ENCODE results near the gene DISP2. TPM values are rescaled to one million over a fixed set of nuclear protein-coding genes. Genes with fewer than 3 reads are reported as not detected.

Gene DISP2
- total and polyA plus RNA-seq, 2 of the 8 experiments (the other 6 are each of a cell fraction or from before 2014, with no cell fraction given) = 0.45 to 1.2 TPM

- Histone ChIP-seq H3K18ac (ENCODE audit: extremely low read depth, low read length) (peak within 1 kb of the TSS; percentile 42), H3K27ac (ENCODE audit: low read depth, low read length) (peak within 1 kb of the TSS; percentile 21; the same call in 1 of the 2 replicates), H3K4me3 (ENCODE audit: extremely low read depth in 1 of 4, insufficient read depth in 2 of 4, low read depth in 3 of 4, low read length in 4 of 4) (peak within 1 kb of the TSS; percentile 74 to 95 (median 92)), H2AK5ac (ENCODE audit: low read depth, low read length) (no peak within 1 kb of the TSS), H3K79me2 (ENCODE audit: control insufficient read depth in 1 of 2, insufficient read depth in 2 of 2, low read length in 2 of 2) (peaks cover 0 to 24% of the 10 kb centered on the region in 2 experiments; a peak in 3 of 4 replicates), H4K91ac (replicated peaks; ENCODE audit: insufficient read length, low read length) (peak within 1 kb of the TSS; percentile 44), H3K79me1 (ENCODE audit: low read depth, low read length) (peaks cover 10% of the 10 kb centered on the region), H2AFZ (ENCODE audit: low read length) (peak within 1 kb of the TSS; percentile 98), H2BK12ac (ENCODE audit: low read depth, low read length) (peak within 1 kb of the TSS; percentile 71; the same call in 1 of the 2 replicates), H2BK120ac (replicated peaks; ENCODE audit: low read depth, low read length) (no peak within 1 kb of the TSS), H3K4me1 (replicated peaks in 1 of 4; ENCODE audit: control insufficient read depth in 3 of 4, insufficient read depth in 4 of 4, low read length in 3 of 4) (peaks cover 2 to 8% (median 4%) of the 10 kb centered on the region in 4 experiments; a peak in 4 of 7 replicates), H3K9me3 (ENCODE audit: insufficient read depth in 2 of 2, low read depth in 1 of 2, low read length in 1 of 2) (peaks cover 0 to 4% of the 10 kb centered on the region in 2 experiments; a peak in 1 of 4 replicates), H3K4ac (replicated peaks; ENCODE audit: insufficient read length, low read depth, low read length) (peak within 1 kb of the TSS; percentile 3), H3K23me2 (ENCODE audit: low read depth, low read length) (peaks cover 6% of the 10 kb centered on the region; the same call in 1 of the 2 replicates), H4K5ac (ENCODE audit: insufficient read length, low read depth, low read length) (peak within 1 kb of the TSS; percentile 49), H3K9ac (replicated peaks in 1 of 4; ENCODE audit: extremely low read depth in 1 of 4, low read depth in 3 of 4, low read length in 3 of 4) (peak within 1 kb of the TSS; percentile 64 to 72 (median 69)), H3K14ac (ENCODE audit: insufficient read length) (no peak within 1 kb of the TSS), H3K23ac (ENCODE audit: insufficient read length) (no peak within 1 kb of the TSS), H3K27me3 (replicated peaks in 1 of 4; ENCODE audit: control insufficient read depth in 3 of 4, extremely low read depth in 1 of 4, insufficient read depth in 3 of 4, low read length in 3 of 4) (no peaks in the 10 kb centered on the region), H2BK15ac (ENCODE audit: low read length) (peak within 1 kb of the TSS; percentile 61; the same call in 1 of the 2 replicates), H2BK5ac (ENCODE audit: low read depth, low read length) (peak within 1 kb of the TSS; percentile 12; the same call in 1 of the 2 replicates), H4K20me1 (replicated peaks in 1 of 2; ENCODE audit: control insufficient read depth in 1 of 2, insufficient read depth in 2 of 2, low read length in 2 of 2) (peaks cover 0 to 2% of the 10 kb centered on the region in 2 experiments), H3K36me3 (ENCODE audit: control insufficient read depth in 2 of 4, insufficient read depth in 4 of 4, low read length in 3 of 4) (peaks cover 14 to 29% (median 16%) of the 10 kb centered on the region in 4 experiments), H3K4me2 (ENCODE audit: insufficient read depth in 1 of 2, low read depth in 2 of 2, low read length in 2 of 2) (peak within 1 kb of the TSS; percentile 91), H4K8ac (ENCODE audit: extremely low read depth, insufficient read depth, low read length) (peak within 1 kb of the TSS; percentile 92), H3K56ac (replicated peaks; ENCODE audit: insufficient read length, low read depth, low read length) (peak within 1 kb of the TSS; percentile 26), H2BK20ac (ENCODE audit: low read length) (peak within 1 kb of the TSS; percentile 10; the same call in 1 of the 2 replicates)
- FAIRE-seq (peak; percentile 92), DNase-seq (ENCODE audit: low read depth in 1 of 2, low spot score in 2 of 2) (peak; percentile 93 to 97)
- CTCF ChIA-PET (ENCODE audit: partially characterized antibody) = interaction anchor here (0.8 to 5.1 kb wide), 12 partner anchors 9 to 104 kb away, joined by 3 to 49 read pairs (median 4); partner anchors contain the start of genes DISP2 and IVD
- WGBS, 2 experiments (ENCODE audit: extremely low coverage in 1 of 2, insufficient coverage in 1 of 2, insufficient read length in 1 of 2, insufficient replicate concordance in 2 of 2, low coverage in 1 of 2, low lambda C conversion rate in 2 of 2, missing lambda C conversion rate in 1 of 2) = 2% methylated on average over 57 of the region's 57 CpGs; no CpG with 5 or more reads in 1 of the 2 experiments
- POLR2A ChIA-PET (ENCODE audit: partially characterized antibody) = interaction anchor here (0.6 to 4.0 kb wide), 29 partner anchors 9 to 153 kb away, joined by 3 to 24 read pairs (median 3); partner anchors contain the start of genes BAHD1 and IVD
- TF ChIP-seq SP4 (IDR thresholded peaks at IDR 0.05; ENCODE audit: low read length) = peak; percentile 91; the same call in 1 of the 2 replicates
- TF ChIP-seq EP300 (IDR thresholded peaks at IDR 0.05; ENCODE audit: borderline replicate concordance in 1 of 2, low read depth in 2 of 2, low read length in 2 of 2) = peak in 1 of 2 experiments; percentile 33; a peak in 1 of 3 replicates
- peak; percentile 84 for TF ChIP-seq TBP (IDR thresholded peaks at IDR 0.05; ENCODE audit: low read depth, low read length)
- TF ChIP-seq KDM1A (IDR thresholded peaks at IDR 0.05; ENCODE audit: borderline replicate concordance, low read length) = no peak
- TF ChIP-seq SP2 (IDR thresholded peaks at IDR 0.05; ENCODE audit: low read length) = no peak
- TF ChIP-seq EZH2 (IDR thresholded peaks at IDR 0.05; ENCODE audit: low read depth, low read length, severe bottlenecking) = no peak
- TF ChIP-seq TCF12 (IDR thresholded peaks at IDR 0.05; ENCODE audit: low read depth, low read length) = no peak
- no peak for TF ChIP-seq CBX8 (IDR thresholded peaks at IDR 0.05; ENCODE audit: borderline replicate concordance, low read depth, low read length)
Observed at GRCh38 chr15:40382580-40383456, 24.8 kb downstream of the DISP2 start, which contains the start of gene KNSTRN. TSS of gene KNSTRN (plus strand) at chr15:40382721. CDS start at chr15:40382836, 115 bp downstream.

All from H1 (cell line).